ENCODE results near the gene POLE3.

- TF ChIP-seq CTCF (conservative IDR thresholded peaks at IDR 0.05; ENCODE audit: low read length), result no peak
- TF ChIP-seq EZH2phosphoT487 (IDR thresholded peaks at IDR 0.05; ENCODE audit: borderline replicate concordance, low read depth, low read length), result no peak
Measured at GRCh38 chr9:113359385-113359784, 51.1 kb downstream of the POLE3 start.
